GM12865 (cell line): ENCODE data around the gene MOCOS.
"Not testable (repeated sequence)": the region's sequence is repeated elsewhere in the genome, so short reads cannot be mapped to it uniquely, and the experiment has no call there.

ENCODE experiments used
- DNase-seq: peaks from one replicate; pipeline ENCODE4 v3.0.0; 2010; ENCODE audit warnings: low read depth
- H3K4me3 ChIP-seq: 2 replicates; pipeline ENCODE4 v1.5.1; 2011; ENCODE audit warnings: mild to moderate bottlenecking, low read depth, low read length, control low read depth
- TF ChIP-seq, protein P1 (sequence below): IDR thresholded peaks from 2 replicates; pipeline ENCODE4 v1.5.1; 2011; ENCODE audit warnings: low read length, control low read depth, low read depth, inconsistent platforms; ENCODE audit not compliant: insufficient read depth; ENCODE audit errors: missing control alignments

The MOCOS gene

DNA sequence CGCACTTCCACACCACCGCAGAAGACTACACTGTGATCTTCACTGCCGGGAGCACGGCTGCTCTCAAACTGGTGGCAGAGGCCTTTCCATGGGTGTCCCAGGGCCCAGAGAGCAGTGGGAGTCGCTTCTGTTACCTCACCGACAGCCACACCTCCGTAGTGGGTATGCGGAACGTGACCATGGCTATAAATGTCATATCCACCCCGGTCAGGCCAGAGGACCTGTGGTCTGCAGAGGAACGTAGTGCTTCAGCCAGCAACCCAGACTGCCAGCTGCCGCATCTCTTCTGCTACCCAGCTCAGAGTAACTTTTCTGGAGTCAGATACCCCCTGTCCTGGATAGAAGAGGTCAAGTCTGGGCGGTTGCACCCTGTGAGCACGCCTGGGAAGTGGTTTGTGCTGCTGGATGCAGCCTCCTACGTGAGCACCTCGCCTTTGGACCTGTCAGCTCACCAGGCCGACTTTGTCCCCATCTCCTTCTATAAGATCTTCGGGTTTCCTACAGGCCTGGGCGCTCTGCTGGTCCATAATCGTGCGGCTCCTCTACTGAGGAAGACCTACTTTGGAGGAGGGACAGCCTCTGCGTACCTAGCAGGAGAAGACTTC, 12.5 kb downstream of the MOCOS start:
- H3K4me3 ChIP-seq: no peak overlapping the region
- DNase-seq: no peak
- TF ChIP-seq, protein P1, sequence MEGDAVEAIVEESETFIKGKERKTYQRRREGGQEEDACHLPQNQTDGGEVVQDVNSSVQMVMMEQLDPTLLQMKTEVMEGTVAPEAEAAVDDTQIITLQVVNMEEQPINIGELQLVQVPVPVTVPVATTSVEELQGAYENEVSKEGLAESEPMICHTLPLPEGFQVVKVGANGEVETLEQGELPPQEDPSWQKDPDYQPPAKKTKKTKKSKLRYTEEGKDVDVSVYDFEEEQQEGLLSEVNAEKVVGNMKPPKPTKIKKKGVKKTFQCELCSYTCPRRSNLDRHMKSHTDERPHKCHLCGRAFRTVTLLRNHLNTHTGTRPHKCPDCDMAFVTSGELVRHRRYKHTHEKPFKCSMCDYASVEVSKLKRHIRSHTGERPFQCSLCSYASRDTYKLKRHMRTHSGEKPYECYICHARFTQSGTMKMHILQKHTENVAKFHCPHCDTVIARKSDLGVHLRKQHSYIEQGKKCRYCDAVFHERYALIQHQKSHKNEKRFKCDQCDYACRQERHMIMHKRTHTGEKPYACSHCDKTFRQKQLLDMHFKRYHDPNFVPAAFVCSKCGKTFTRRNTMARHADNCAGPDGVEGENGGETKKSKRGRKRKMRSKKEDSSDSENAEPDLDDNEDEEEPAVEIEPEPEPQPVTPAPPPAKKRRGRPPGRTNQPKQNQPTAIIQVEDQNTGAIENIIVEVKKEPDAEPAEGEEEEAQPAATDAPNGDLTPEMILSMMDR: no peak

DNA sequence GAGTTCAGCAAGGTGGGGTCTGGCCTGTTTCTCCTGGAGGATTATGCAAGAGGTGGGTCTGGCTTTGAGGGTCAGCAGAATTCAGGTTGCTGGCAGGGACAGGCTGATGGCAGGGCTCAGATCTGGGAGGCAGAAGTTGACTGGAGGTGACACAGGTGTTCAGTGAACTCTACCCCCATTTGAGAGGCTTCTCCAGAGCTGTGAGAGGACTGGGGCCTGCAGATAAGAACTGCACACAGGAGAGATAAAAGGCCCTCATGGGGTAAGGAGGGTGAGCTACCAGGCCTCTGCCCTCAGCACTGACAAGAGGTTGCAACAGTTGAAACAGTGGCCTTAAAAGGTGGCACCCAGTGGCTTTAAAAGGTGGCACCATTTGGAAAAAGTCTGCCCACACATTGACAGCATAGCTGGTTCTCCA, 13.1 kb downstream of the MOCOS start:
- DNase-seq: no peak
- TF ChIP-seq, protein P1: no peak
- H3K4me3 ChIP-seq: no peak overlapping the region

DNA sequence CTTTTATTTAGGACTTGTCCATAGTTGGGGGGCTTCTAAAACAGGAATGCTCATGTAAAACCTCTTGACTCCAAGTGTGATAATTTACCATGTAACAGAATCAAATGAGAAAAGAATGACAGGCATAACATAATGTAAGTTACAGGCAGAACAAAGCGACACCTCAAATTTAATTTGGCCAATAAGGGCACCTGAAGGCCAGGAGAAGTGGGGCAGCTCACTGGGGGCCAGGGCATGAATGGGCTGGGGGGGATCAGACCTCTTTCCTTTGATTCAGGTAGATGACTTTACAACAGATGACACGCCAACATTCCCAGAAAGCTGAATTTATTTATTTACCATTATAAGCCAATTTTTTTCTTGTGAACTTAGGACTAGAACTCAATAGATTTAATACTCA, 14.5 kb downstream of the MOCOS start:
- DNase-seq: no peak
- H3K4me3 ChIP-seq: no peak overlapping the region
- TF ChIP-seq, protein P1: no peak

DNA sequence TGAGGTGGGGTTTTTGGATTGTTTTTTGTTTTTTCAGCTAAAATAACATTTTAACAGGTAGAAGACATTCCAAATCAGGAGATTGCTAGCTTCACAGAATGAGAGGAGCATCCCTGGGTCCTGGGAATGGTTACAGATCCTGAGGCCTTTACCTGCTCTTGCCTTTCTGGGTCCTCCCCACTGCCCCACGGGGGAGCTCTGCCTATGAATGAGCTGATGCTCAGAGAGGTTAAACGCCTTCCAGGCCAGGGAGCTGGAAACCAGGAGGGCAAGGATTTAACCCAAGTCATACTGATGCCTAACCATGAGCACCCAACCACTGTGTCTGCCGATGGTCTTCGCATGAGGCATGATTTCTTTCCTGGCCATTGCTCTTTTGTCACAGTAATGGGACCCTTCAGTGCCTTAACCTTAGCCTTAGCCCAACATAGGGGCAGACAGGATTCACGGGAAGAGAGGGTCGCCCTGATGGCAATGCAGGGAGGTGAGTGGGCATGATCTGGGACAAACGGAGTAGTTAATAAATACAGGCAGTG, 16.1 kb downstream of the MOCOS start:
- no peak for DNase-seq
- no peak overlapping the region for H3K4me3 ChIP-seq
- TF ChIP-seq, protein P1: no peak

DNA sequence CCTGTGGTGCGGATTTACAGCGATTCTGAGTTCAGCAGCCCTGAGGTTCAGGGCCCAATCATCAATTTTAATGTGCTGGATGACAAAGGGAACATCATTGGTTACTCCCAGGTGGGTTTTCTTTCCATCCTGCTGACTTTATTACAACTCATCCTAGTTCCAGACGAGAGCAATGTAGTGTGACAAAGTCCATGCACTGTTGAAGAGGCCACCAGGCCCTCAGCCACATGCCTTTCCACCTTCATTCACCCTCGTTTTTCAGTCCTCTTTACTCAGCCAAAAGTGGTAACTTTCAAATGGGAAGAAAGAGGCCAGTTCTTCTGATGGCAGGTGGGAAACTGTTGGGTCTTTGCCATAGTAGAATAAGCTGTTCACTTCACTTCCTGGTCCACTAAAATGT, 17.9 kb downstream of the MOCOS start:
- TF ChIP-seq, protein P1: no peak
- DNase-seq: no peak
- no peak overlapping the region for H3K4me3 ChIP-seq

DNA sequence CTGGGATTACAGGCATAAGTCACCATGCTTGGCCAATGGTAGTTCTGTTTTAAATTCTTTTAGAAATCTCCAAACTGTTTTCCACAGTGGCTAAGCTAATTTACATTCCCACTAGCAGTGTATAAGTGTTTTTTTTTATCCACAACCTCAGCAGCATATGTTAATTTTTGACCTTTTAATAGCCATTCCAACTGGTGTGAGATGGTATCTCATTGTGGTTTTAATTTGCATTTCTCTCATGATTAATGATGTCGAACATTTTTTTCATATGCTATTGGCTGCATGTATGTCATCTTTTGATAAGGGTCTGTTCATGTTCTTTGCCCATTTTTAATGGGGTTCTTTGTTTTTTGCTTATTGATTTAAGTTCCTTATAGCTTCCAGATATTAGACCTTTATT, 20.0 kb downstream of the MOCOS start:
- TF ChIP-seq, protein P1: no peak
- no peak overlapping the region for H3K4me3 ChIP-seq
- no peak for DNase-seq

DNA sequence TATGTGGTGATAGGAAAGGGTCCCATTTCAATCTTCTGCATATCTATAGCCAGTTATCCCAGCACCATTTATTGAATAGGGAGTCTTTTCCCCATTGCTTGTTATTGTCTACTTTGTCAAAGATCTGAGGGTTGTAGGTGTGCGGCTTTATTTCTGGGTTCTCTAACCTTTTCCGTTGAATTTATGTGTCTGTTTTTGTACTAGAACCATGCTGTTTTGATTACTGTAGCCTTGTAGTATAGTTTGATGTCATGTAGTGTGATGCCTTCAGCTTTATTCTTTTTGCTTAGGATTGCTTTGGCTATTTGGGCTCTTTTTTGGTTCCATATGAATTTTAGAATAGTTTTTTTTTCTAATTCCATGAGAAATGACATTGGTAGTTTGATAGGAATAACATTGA, 20.7 kb downstream of the MOCOS start:
- not testable (repeated sequence) for H3K4me3 ChIP-seq, DNase-seq

DNA sequence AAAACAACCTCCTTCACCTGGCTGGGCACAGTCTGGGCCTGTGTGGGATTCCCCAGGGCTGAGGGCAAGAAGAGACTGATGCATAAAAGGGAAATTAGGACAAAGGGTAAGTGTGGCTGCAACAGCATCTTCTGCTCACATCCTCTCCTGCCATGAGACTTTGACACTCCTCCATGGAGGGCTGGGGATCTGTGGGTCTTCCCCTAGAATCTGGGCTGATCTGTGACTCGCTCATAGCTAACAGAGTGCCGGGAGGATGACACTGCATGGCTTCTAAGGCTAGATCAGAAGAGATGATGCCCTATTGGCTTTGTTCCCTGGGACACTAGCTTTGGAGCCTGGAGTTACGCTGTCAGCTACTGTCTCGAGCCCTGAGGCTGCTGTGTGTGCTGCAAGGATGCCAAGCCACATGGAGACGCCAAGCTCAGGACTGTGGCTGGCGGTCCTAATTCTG, 24.3 kb downstream of the MOCOS start:
- no peak overlapping the region for H3K4me3 ChIP-seq
- DNase-seq: peak; percentile 28
- TF ChIP-seq, protein P1: no peak
